Astrocyte (in vitro differentiated cells and primary cell): Measurements from ENCODE around the gene ARRB1. TPM values are rescaled to one million over a fixed set of nuclear protein-coding genes. Genes with fewer than 3 reads are reported as not detected.

Experiments
- DNase-seq: peaks from one replicate; pipeline ENCODE4 v3.0.0-alpha.2; 2010; ENCODE audit warnings: low read depth
- FAIRE-seq: peaks from 2 replicates; lab custom pipeline; 2011; peaks lifted over from hg19 to GRCh38; lab: Jason Lieb, UNC
- H2AFZ ChIP-seq: 2 replicates; pipeline ENCODE4 v1.6.0; 2012; ENCODE audit warnings: low read depth, low read length, inconsistent platforms
- H3K27ac ChIP-seq: 2 replicates; pipeline ENCODE4 v1.5.1; 2011; ENCODE audit warnings: low read depth, low read length, inconsistent platforms
- H3K27me3 ChIP-seq: 2 replicates; pipeline ENCODE4 v1.6.0; 2011; ENCODE audit warnings: low read length, inconsistent platforms; ENCODE audit not compliant: insufficient read depth
- H3K36me3 ChIP-seq: 2 replicates; pipeline ENCODE4 v1.5.1; 2011; ENCODE audit warnings: low read length, inconsistent platforms; ENCODE audit not compliant: insufficient read depth
- H3K4me1 ChIP-seq: 2 replicates; pipeline ENCODE4 v1.5.1; 2011; ENCODE audit warnings: low read length, inconsistent platforms; ENCODE audit not compliant: insufficient read depth
- H3K4me2 ChIP-seq: 2 replicates; pipeline ENCODE4 v1.6.0; 2012; ENCODE audit warnings: low read length, inconsistent platforms
- H3K4me3 ChIP-seq: 2 replicates; pipeline ENCODE4 v1.5.1; 2011; ENCODE audit warnings: low read depth, mild to moderate bottlenecking, low read length, inconsistent platforms; ENCODE audit not compliant: insufficient read depth
- H3K79me2 ChIP-seq: 2 replicates; pipeline ENCODE4 v1.6.0; 2012; ENCODE audit warnings: mild to moderate bottlenecking, low read length, inconsistent platforms; ENCODE audit not compliant: insufficient read depth
- H3K9ac ChIP-seq: 2 replicates; pipeline ENCODE4 v1.6.0; 2012; ENCODE audit warnings: mild to moderate bottlenecking, low read length, inconsistent platforms
- H3K9me3 ChIP-seq: 2 replicates; pipeline ENCODE4 v1.5.1; 2012; ENCODE audit warnings: low read depth, mild to moderate bottlenecking, low read length, inconsistent platforms; ENCODE audit not compliant: insufficient read depth
- H4K20me1 ChIP-seq: 2 replicates; pipeline ENCODE4 v1.6.0; 2012; ENCODE audit warnings: low read length, inconsistent platforms; ENCODE audit not compliant: insufficient read depth
- H3K27ac Mint-ChIP-seq: one replicate; pipeline ENCODE4 v1.8.0; 2021; ENCODE audit warnings: mild to moderate bottlenecking, mixed read lengths; ENCODE audit not compliant: unreplicated experiment
- H3K27me3 Mint-ChIP-seq: one replicate; pipeline ENCODE4 v1.8.0; 2021; ENCODE audit warnings: low read depth, mixed read lengths; ENCODE audit not compliant: unreplicated experiment
- H3K36me3 Mint-ChIP-seq: one replicate; pipeline ENCODE4 v1.8.0; 2021; ENCODE audit warnings: low read depth, mixed read lengths; ENCODE audit not compliant: unreplicated experiment
- H3K4me1 Mint-ChIP-seq: one replicate; pipeline ENCODE4 v1.8.0; 2021; ENCODE audit warnings: low read depth, mixed read lengths; ENCODE audit not compliant: unreplicated experiment
- H3K4me3 Mint-ChIP-seq: one replicate; pipeline ENCODE4 v1.8.0; 2021; ENCODE audit warnings: mild to moderate bottlenecking, moderate library complexity, mixed read lengths; ENCODE audit not compliant: unreplicated experiment
- H3K9me3 Mint-ChIP-seq: one replicate; pipeline ENCODE4 v1.8.0; 2021; ENCODE audit warnings: mild to moderate bottlenecking, mixed read lengths; ENCODE audit not compliant: unreplicated experiment
- EZH2 ChIP-seq: IDR thresholded peaks from 2 replicates; pipeline ENCODE4 v1.6.1; 2012; ENCODE audit warnings: mild to moderate bottlenecking, low read length, inconsistent platforms; ENCODE audit not compliant: insufficient read depth
- total RNA-seq: library from RNA; stranded (reverse); gene quantifications from 2 replicates; pipeline ENCODE4 v1.2.1, GENCODE V29; 2021
- TF ChIP-seq, protein P1 (sequence below): IDR thresholded peaks from 2 replicates; pipeline ENCODE4 v1.5.1; 2011; ENCODE audit warnings: low read depth, mild to moderate bottlenecking, inconsistent platforms, low read length, moderate library complexity; ENCODE audit not compliant: insufficient read depth

Gene ARRB1
- total RNA-seq, 1 donor from 2014 or later = 28.5 TPM

DNA sequence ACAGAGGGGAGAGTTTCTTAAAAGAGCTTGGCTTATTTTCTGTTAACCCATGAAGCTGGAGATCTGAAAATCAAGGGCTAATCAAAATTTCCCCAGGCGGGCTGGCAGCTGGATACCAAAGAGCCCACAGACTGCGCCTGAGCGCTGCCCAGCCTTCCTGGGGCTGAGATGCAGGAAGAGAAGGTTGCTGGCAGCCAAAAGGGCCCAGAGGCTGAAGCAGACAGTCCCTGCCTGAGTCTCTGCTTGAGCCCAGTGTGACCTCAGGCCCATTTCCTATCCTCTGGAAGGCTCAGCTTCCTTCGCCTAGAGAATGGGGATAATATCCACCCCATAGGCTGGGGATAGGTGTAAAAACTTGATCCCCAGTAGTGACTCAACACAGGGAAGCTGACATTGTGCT, 49.1 kb downstream of the ARRB1 start:
- FAIRE-seq (no peak), DNase-seq (no peak)
- H3K4me2 ChIP-seq = no peak overlapping the region
- H3K79me2 ChIP-seq = no peaks in the 10 kb centered on the region
- no peaks in the 10 kb centered on the region for H3K9me3 ChIP-seq
- no peak overlapping the region for H3K4me3 ChIP-seq
- H3K27me3 ChIP-seq = peaks cover 2% of the 10 kb centered on the region
- TF ChIP-seq EZH2 = no peak
- TF ChIP-seq, protein P1, sequence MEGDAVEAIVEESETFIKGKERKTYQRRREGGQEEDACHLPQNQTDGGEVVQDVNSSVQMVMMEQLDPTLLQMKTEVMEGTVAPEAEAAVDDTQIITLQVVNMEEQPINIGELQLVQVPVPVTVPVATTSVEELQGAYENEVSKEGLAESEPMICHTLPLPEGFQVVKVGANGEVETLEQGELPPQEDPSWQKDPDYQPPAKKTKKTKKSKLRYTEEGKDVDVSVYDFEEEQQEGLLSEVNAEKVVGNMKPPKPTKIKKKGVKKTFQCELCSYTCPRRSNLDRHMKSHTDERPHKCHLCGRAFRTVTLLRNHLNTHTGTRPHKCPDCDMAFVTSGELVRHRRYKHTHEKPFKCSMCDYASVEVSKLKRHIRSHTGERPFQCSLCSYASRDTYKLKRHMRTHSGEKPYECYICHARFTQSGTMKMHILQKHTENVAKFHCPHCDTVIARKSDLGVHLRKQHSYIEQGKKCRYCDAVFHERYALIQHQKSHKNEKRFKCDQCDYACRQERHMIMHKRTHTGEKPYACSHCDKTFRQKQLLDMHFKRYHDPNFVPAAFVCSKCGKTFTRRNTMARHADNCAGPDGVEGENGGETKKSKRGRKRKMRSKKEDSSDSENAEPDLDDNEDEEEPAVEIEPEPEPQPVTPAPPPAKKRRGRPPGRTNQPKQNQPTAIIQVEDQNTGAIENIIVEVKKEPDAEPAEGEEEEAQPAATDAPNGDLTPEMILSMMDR = no peak
- Mint-ChIP-seq H3K36me3 (no peaks in the 10 kb centered on the region), H3K27me3 (peaks cover 3% of the 10 kb centered on the region), H3K9me3 (no peaks in the 10 kb centered on the region), H3K27ac (no peak overlapping the region), H3K4me3 (no peak overlapping the region), H3K4me1 (no peaks in the 10 kb centered on the region)
- H2AFZ ChIP-seq = no peak overlapping the region
- no peaks in the 10 kb centered on the region for H3K36me3 ChIP-seq
- peaks cover 9% of the 10 kb centered on the region for H4K20me1 ChIP-seq
- no peak overlapping the region for H3K27ac ChIP-seq
- no peak overlapping the region for H3K9ac ChIP-seq
- no peaks in the 10 kb centered on the region for H3K4me1 ChIP-seq

DNA sequence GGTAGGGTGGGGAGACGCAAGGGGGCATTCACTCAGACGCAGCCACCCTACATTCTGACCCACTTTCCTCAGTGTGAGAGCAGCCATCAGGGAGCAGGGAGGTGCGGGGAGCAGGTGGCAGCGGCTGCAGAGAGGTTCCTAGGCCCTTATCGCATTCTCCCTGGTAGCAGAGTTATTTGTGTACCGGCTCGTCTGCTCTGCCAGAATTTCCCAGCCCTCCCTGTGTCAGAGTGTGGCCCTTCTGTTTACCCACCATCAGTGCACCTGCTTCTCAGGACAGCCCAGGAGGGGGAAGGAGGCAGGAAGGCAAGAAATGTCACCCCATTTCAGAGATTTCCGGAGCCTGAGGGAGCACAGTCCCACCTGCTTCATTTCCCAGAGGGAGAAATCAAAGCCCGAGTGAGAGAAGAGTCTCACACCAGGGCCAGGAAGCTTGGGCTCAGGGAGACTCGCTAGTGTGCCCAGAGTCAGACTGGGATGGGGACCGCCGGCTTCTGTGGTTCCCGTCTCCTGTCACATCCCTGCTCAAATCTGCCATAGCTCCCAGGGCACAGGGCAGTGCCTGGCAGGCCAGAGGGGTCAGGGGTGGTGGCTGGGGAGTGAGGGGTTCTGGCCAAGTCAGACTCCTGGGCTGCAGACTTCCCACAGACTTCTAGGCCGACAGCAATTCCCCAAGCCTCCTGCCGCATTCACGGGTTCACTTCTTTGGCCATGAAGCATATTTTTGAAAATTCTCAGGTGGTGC, 49.7 kb downstream of the ARRB1 start:
- Histone ChIP-seq H3K9me3 (no peaks in the 10 kb centered on the region), H3K4me2 (no peak overlapping the region), H3K9ac (no peak overlapping the region), H3K4me1 (no peaks in the 10 kb centered on the region), H4K20me1 (peaks cover 9% of the 10 kb centered on the region), H3K4me3 (no peak overlapping the region), H3K27me3 (peaks cover 2% of the 10 kb centered on the region), H2AFZ (no peak overlapping the region), H3K79me2 (no peaks in the 10 kb centered on the region), H3K27ac (no peak overlapping the region), H3K36me3 (no peaks in the 10 kb centered on the region)
- peaks cover 3% of the 10 kb centered on the region for H3K27me3 Mint-ChIP-seq
- H3K27ac Mint-ChIP-seq = no peak overlapping the region
- TF ChIP-seq, protein P1 = no peak
- no peak for TF ChIP-seq EZH2
- H3K9me3 Mint-ChIP-seq = no peaks in the 10 kb centered on the region
- H3K36me3 Mint-ChIP-seq = no peaks in the 10 kb centered on the region
- H3K4me3 Mint-ChIP-seq = no peak overlapping the region
- FAIRE-seq (no peak), DNase-seq (no peak)
- no peaks in the 10 kb centered on the region for H3K4me1 Mint-ChIP-seq

DNA sequence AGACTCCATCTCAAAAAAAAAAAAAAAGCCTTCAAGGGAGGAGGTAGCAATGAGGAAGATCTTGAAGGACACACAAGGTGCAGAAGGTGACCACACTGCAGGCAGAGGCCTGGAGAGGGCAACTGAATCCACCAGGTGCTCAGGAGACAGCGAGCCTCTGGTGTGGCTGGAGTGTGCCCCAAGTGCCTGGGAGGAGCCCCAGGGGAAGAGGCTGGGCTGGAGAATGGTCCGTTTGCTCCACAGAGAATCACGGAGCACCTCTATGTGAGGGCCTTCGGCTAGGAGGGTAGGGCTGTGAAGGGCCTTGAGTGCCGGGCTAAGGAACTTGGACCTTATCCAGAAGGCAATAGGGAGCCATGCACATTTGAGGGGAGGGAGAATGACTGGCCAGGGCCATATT, 50.3 kb downstream of the ARRB1 start:
- no peak for FAIRE-seq
- H3K4me3 Mint-ChIP-seq = no peak overlapping the region
- no peak for DNase-seq
- no peaks in the 10 kb centered on the region for H3K4me1 Mint-ChIP-seq
- no peak for TF ChIP-seq EZH2
- TF ChIP-seq, protein P1 = no peak
- Histone ChIP-seq H3K4me2 (no peak overlapping the region), H4K20me1 (peaks cover 13% of the 10 kb centered on the region), H3K27ac (no peak overlapping the region), H3K27me3 (peaks cover 2% of the 10 kb centered on the region), H3K4me1 (no peaks in the 10 kb centered on the region), H3K9ac (no peak overlapping the region), H3K79me2 (no peaks in the 10 kb centered on the region), H3K36me3 (no peaks in the 10 kb centered on the region), H2AFZ (no peak overlapping the region), H3K9me3 (no peaks in the 10 kb centered on the region), H3K4me3 (no peak overlapping the region)
- no peak overlapping the region for H3K27ac Mint-ChIP-seq
- H3K36me3 Mint-ChIP-seq = no peaks in the 10 kb centered on the region
- H3K9me3 Mint-ChIP-seq = no peaks in the 10 kb centered on the region
- peaks cover 3% of the 10 kb centered on the region for H3K27me3 Mint-ChIP-seq
